GM12878 (cell line): ENCODE measurements around the gene BORCS6. TPM values are rescaled to one million over a fixed set of nuclear protein-coding genes. Genes with fewer than 3 reads are reported as not detected.

Source experiments
- BCL11A ChIP-seq: IDR thresholded peaks from 2 replicates; pipeline ENCODE4 v1.6.1; 2011; ENCODE audit warnings: low read depth, low read length
- BCL3 ChIP-seq: IDR thresholded peaks from 2 replicates; pipeline ENCODE4 v1.6.1; 2011; ENCODE audit warnings: borderline replicate concordance, low read depth, mild to moderate bottlenecking, moderate library complexity, low read length; ENCODE audit not compliant: insufficient read depth, poor library complexity, severe bottlenecking
- CBX5 ChIP-seq: sonication (generic); IDR thresholded peaks from 2 replicates; pipeline ENCODE4 v1.6.1; 2016; ENCODE audit warnings: low read depth, moderate library complexity, mild to moderate bottlenecking, inconsistent platforms
- CEBPB ChIP-seq, 2 experiments: fragments of 150-350 bp in 1 of 2; IDR thresholded peaks; 2 replicates each; pipeline ENCODE4 v1.6.1; 2012 to 2014; ENCODE audit warnings: low read depth in 2 of 2, low read length in 2 of 2, borderline replicate concordance in 1 of 2, inconsistent platforms in 1 of 2
- CREB1 ChIP-seq: IDR thresholded peaks from 2 replicates; pipeline ENCODE4 v1.6.1; 2012; ENCODE audit warnings: low read depth, mild to moderate bottlenecking, inconsistent platforms
- ELK1 ChIP-seq: IDR thresholded peaks from 2 replicates; pipeline ENCODE4 v1.6.1; 2012; ENCODE audit warnings: low read depth, low read length, improper control_type of control experiment
- IKZF1 ChIP-seq: fragments of 450-650 bp; conservative IDR thresholded peaks from 2 replicates; pipeline ENCODE4 v1.6.1; 2017; ENCODE audit warnings: antibody characterized with exemption, mild to moderate bottlenecking
- LARP7 ChIP-seq: fragments of 450-650 bp; IDR thresholded peaks from 2 replicates; pipeline ENCODE4 v1.6.1; 2017; ENCODE audit warnings: mild to moderate bottlenecking
- MEF2B ChIP-seq: fragments of 450-650 bp; IDR thresholded peaks from 2 replicates; pipeline ENCODE4 v1.6.1; 2018; ENCODE audit warnings: mild to moderate bottlenecking, moderate library complexity; ENCODE audit not compliant: partially characterized antibody, poor library complexity, severe bottlenecking
- NBN ChIP-seq: fragments of 450-650 bp; IDR thresholded peaks from 2 replicates; pipeline ENCODE4 v1.6.1; 2016
- NFYA ChIP-seq: IDR thresholded peaks from 2 replicates; pipeline ENCODE4 v1.6.1; 2011; ENCODE audit warnings: low read depth, mild to moderate bottlenecking, low read length, improper control_type of control experiment, borderline replicate concordance
- NFYB ChIP-seq: IDR thresholded peaks from 2 replicates; pipeline ENCODE4 v1.6.1; 2011; ENCODE audit warnings: low read depth, mild to moderate bottlenecking, low read length, improper control_type of control experiment, moderate library complexity; ENCODE audit not compliant: insufficient read depth
- NR2F1 ChIP-seq: fragments of 450-650 bp; conservative IDR thresholded peaks from 2 replicates; pipeline ENCODE4 v1.6.1; 2017; ENCODE audit warnings: mild to moderate bottlenecking
- POLR2A ChIP-seq: IDR thresholded peaks from 2 replicates; pipeline ENCODE4 v1.6.1; 2011; ENCODE audit warnings: low read depth, mild to moderate bottlenecking, low read length
- POLR2AphosphoS2 ChIP-seq: IDR thresholded peaks from 2 replicates; pipeline ENCODE4 v1.6.1; 2011; ENCODE audit warnings: low read depth, mild to moderate bottlenecking, low read length, improper control_type of control experiment, moderate library complexity
- POU2F2 ChIP-seq: IDR thresholded peaks from 3 replicates; pipeline ENCODE4 v1.6.1; 2011; ENCODE audit warnings: low read depth, mild to moderate bottlenecking, low read length, borderline replicate concordance
- RELB ChIP-seq: fragments of 450-650 bp; IDR thresholded peaks from 2 replicates; pipeline ENCODE4 v1.6.1; 2017; ENCODE audit warnings: low read depth, mild to moderate bottlenecking, moderate library complexity
- REST ChIP-seq: IDR thresholded peaks from 2 replicates; pipeline ENCODE4 v1.6.1; 2012; ENCODE audit warnings: mild to moderate bottlenecking, low read depth, low read length
- SIX5 ChIP-seq: IDR thresholded peaks from 2 replicates; pipeline ENCODE4 v1.6.1; 2011; ENCODE audit warnings: mild to moderate bottlenecking, low read depth, low read length, moderate library complexity; ENCODE audit not compliant: severe bottlenecking
- SMAD1 ChIP-seq: fragments of 450-650 bp; IDR thresholded peaks from 2 replicates; pipeline ENCODE4 v1.6.1; 2018; ENCODE audit warnings: mild to moderate bottlenecking, low read depth; ENCODE audit not compliant: partially characterized antibody
- SMAD5 ChIP-seq: IDR thresholded peaks from 2 replicates; pipeline ENCODE4 v1.6.1; 2016; ENCODE audit warnings: antibody characterized with exemption, low read depth
- SREBF1 ChIP-seq: IDR thresholded peaks from 2 replicates; pipeline ENCODE4 v1.6.1; 2012; ENCODE audit warnings: mild to moderate bottlenecking, low read length
- SRF ChIP-seq, 2 experiments: IDR thresholded peaks; 2 replicates each; pipeline ENCODE4 v1.6.1; 2011; ENCODE audit warnings: low read depth in 2 of 2, low read length in 2 of 2, mild to moderate bottlenecking in 1 of 2, moderate library complexity in 1 of 2
- ZNF217 ChIP-seq: fragments of 450-650 bp; IDR thresholded peaks from 2 replicates; pipeline ENCODE4 v1.6.1; 2017; ENCODE audit warnings: antibody characterized with exemption, mild to moderate bottlenecking
- polyA plus RNA-seq, 11 experiments: library from polyadenylated mRNA; depleted of rRNA in 4 of 11; unstranded in 6 of 11; stranded (reverse) in 5 of 11; fragments of >200 nt; fragmentation: Nextera tagmentation in 4 of 11; fragmentation: Illumina TruSeq in 1 of 11; extraction: Ambion mirVana in 4 of 11; extraction: Trizol in 1 of 11; gene quantifications; 1 replicate in 1 of 11; 2 replicates in 10 of 11; pipeline versions ENCODE4 v1.2.1 to v1.2.3, GENCODE V29; 2011 to 2016; ENCODE audit warnings: inconsistent platforms in 2 of 11, missing spikeins in 2 of 11, low read depth in 1 of 11
- total RNA-seq, 4 experiments: library from RNA; depleted of rRNA in 3 of 4; stranded (reverse); fragments of >200 nt in 3 of 4; fragmentation: Illumina TruSeq in 1 of 4; extraction: Trizol in 1 of 4; gene quantifications; 2 replicates each; pipeline versions ENCODE4 v1.2.1 to v1.2.3, GENCODE V29; 2013 to 2021

Gene BORCS6
- total and polyA plus RNA-seq, 10 of the 15 experiments (the other 5 are each of a cell fraction or from before 2014, with no cell fraction given) = 0.37 to 14.1 (median 6.7) TPM

- no peak for TF ChIP-seq CEBPB (IDR thresholded peaks at IDR 0.05; ENCODE audit: borderline replicate concordance in 1 of 2, low read depth in 2 of 2, low read length in 2 of 2)
- TF ChIP-seq POLR2AphosphoS2 = 0 out of 2 replicates have a peak, but pooled peaks have one; percentile 49
- no peak for TF ChIP-seq SIX5
- TF ChIP-seq SREBF1 = no peak
- peak; percentile 86 for TF ChIP-seq ZNF217
- TF ChIP-seq POU2F2 = no peak; the same call in 2 of the 3 replicates
- TF ChIP-seq LARP7 = peak; percentile 56
- TF ChIP-seq CBX5 = no peak
- peak; percentile 75; the same call in 1 of the 2 replicates for TF ChIP-seq CREB1
- TF ChIP-seq SRF (IDR thresholded peaks at IDR 0.05; ENCODE audit: low read depth in 2 of 2, low read length in 2 of 2) = peak in 1 of 2 experiments; percentile 64; a peak in 2 of 4 replicates
- no peak for TF ChIP-seq BCL3
- peak; percentile 78 for TF ChIP-seq RELB
- TF ChIP-seq NFYB = no peak
- TF ChIP-seq NFYA = no peak
- 0 out of 2 replicates have a peak, but pooled peaks have one; percentile 17 for TF ChIP-seq ELK1
- TF ChIP-seq NR2F1 = peak; percentile 43; the same call in 1 of the 2 replicates
- no peak for TF ChIP-seq SMAD1
- peak; percentile 5 for TF ChIP-seq MEF2B
- peak; percentile 21; the same call in 1 of the 2 replicates for TF ChIP-seq NBN
- TF ChIP-seq REST = no peak
- peak; percentile 70 for TF ChIP-seq SMAD5
- TF ChIP-seq IKZF1 = peak; percentile 89
- TF ChIP-seq POLR2A = peak; percentile 81
- TF ChIP-seq BCL11A = no peak
Observed at GRCh38 chr17:8222630-8223355, 32.8 kb upstream of the BORCS6 start (continued).
